H1 (cell line): Measurements from ENCODE around the gene RUFY2. TPM values are rescaled to one million over a fixed set of nuclear protein-coding genes. Genes with fewer than 3 reads are reported as not detected.

Experiments used
- CTCF ChIA-PET: fragments of 300-600 bp; sonication (Branson Sonifier 250); formaldehyde crosslinking; loops from one replicate; lab custom pipeline; 2021; ENCODE audit not compliant: partially characterized antibody; lab: Charles Lee
- POLR2A ChIA-PET: fragments of 300-600 bp; sonication (Branson Sonifier 250); formaldehyde crosslinking; loops from one replicate; lab custom pipeline; 2021; ENCODE audit warnings: inconsistent platforms; ENCODE audit not compliant: partially characterized antibody; lab: Charles Lee
- DNase-seq, 2 experiments: peaks; one replicate each; pipeline versions ENCODE4 v3.0.0 to v3.0.0-alpha.2; 2010 to 2022; ENCODE audit warnings: low spot score in 2 of 2, low read depth in 1 of 2, mixed read lengths in 1 of 2
- FAIRE-seq: peaks from 2 replicates; lab custom pipeline; 2011; peaks lifted over from hg19 to GRCh38; lab: Jason Lieb, UNC
- H2AFZ ChIP-seq: 2 replicates; pipeline ENCODE4 v1.8.1; 2012; ENCODE audit warnings: low read length, inconsistent platforms
- H2AK5ac ChIP-seq: 2 replicates; pipeline ENCODE4 v1.6.1; 2013; ENCODE audit warnings: low read depth, low read length
- H2BK120ac ChIP-seq: replicated peaks from 2 replicates; pipeline ENCODE3; 2013; ENCODE audit warnings: low read depth, low read length, inconsistent platforms
- H2BK12ac ChIP-seq: 2 replicates; pipeline ENCODE4 v1.6.1; 2013; ENCODE audit warnings: low read depth, low read length
- H2BK15ac ChIP-seq: 2 replicates; pipeline ENCODE4 v1.6.1; 2013; ENCODE audit warnings: low read length
- H2BK20ac ChIP-seq: 2 replicates; pipeline ENCODE4 v1.6.1; 2013; ENCODE audit warnings: low read length
- H2BK5ac ChIP-seq: 2 replicates; pipeline ENCODE4 v1.6.1; 2013; ENCODE audit warnings: low read depth, low read length
- H3K14ac ChIP-seq: 2 replicates; pipeline ENCODE4 v1.6.1; 2013; ENCODE audit warnings: inconsistent platforms; ENCODE audit not compliant: insufficient read length
- H3K18ac ChIP-seq: 2 replicates; pipeline ENCODE4 v1.6.1; 2013; ENCODE audit warnings: low read length; ENCODE audit errors: extremely low read depth
- H3K23ac ChIP-seq: 2 replicates; pipeline ENCODE4 v1.6.1; 2013; ENCODE audit warnings: inconsistent platforms; ENCODE audit not compliant: insufficient read length
- H3K23me2 ChIP-seq: 2 replicates; pipeline ENCODE4 v1.6.1; 2013; ENCODE audit warnings: low read depth, low read length
- H3K27ac ChIP-seq: 2 replicates; pipeline ENCODE4 v1.6.1; 2011; ENCODE audit warnings: low read depth, low read length, inconsistent platforms
- H3K27me3 ChIP-seq, 4 experiments: replicated peaks in 1 of 4; 1 replicate in 1 of 4; 2 replicates in 3 of 4; pipeline versions ENCODE4 v1.6.1 to v1.8.1; 2011 to 2013; ENCODE audit warnings: low read length in 3 of 4, mild to moderate bottlenecking in 3 of 4, inconsistent platforms in 2 of 4, mixed read lengths in 2 of 4, moderate library complexity in 1 of 4; ENCODE audit not compliant: control insufficient read depth in 3 of 4, insufficient read depth in 3 of 4; ENCODE audit errors: extremely low read depth in 1 of 4
- H3K36me3 ChIP-seq, 4 experiments: 2 replicates each; pipeline versions ENCODE4 v1.6.1 to v1.8.1; 2011 to 2013; ENCODE audit warnings: mild to moderate bottlenecking in 4 of 4, low read length in 3 of 4, moderate library complexity in 2 of 4, control low read depth in 1 of 4, inconsistent platforms in 1 of 4; ENCODE audit not compliant: insufficient read depth in 4 of 4, control insufficient read depth in 2 of 4
- H3K4ac ChIP-seq: replicated peaks from 2 replicates; pipeline ENCODE3; 2013; ENCODE audit warnings: low read length, low read depth, mixed read lengths, inconsistent platforms; ENCODE audit not compliant: insufficient read length
- H3K4me1 ChIP-seq, 4 experiments: replicated peaks in 1 of 4; 1 replicate in 1 of 4; 2 replicates in 3 of 4; pipeline versions ENCODE4 v1.6.1 to v1.8.1; 2011 to 2013; ENCODE audit warnings: low read length in 3 of 4, inconsistent platforms in 2 of 4, mixed read lengths in 1 of 4; ENCODE audit not compliant: insufficient read depth in 4 of 4, control insufficient read depth in 3 of 4
- H3K4me2 ChIP-seq, 2 experiments: 2 replicates each; pipeline versions ENCODE4 v1.6.1 to v1.8.1; 2011 to 2013; ENCODE audit warnings: low read depth in 2 of 2, low read length in 2 of 2, control low read depth in 1 of 2, inconsistent platforms in 1 of 2, mild to moderate bottlenecking in 1 of 2; ENCODE audit not compliant: insufficient read depth in 1 of 2
- H3K4me3 ChIP-seq, 4 experiments: fragments of 200-600, 300-600 bp in 1 of 4; sonication (generic), shearing (Covaris generic), sonication (Bioruptor Twin) in 1 of 4; 2 replicates each; pipeline versions ENCODE4 v1.5.1 to v1.8.1; 2011 to 2016; ENCODE audit warnings: low read length in 4 of 4, low read depth in 3 of 4, control low read depth in 2 of 4, inconsistent platforms in 2 of 4, mild to moderate bottlenecking in 2 of 4, mixed read lengths in 1 of 4, moderate library complexity in 1 of 4; ENCODE audit not compliant: insufficient read depth in 2 of 4; ENCODE audit errors: extremely low read depth in 1 of 4
- H3K56ac ChIP-seq: replicated peaks from 2 replicates; pipeline ENCODE3; 2013; ENCODE audit warnings: low read depth, mild to moderate bottlenecking, mixed read lengths, low read length, inconsistent platforms; ENCODE audit not compliant: insufficient read length
- H3K79me1 ChIP-seq: 2 replicates; pipeline ENCODE4 v1.6.1; 2013; ENCODE audit warnings: low read depth, low read length, control low read depth
- H3K79me2 ChIP-seq, 2 experiments: 2 replicates each; pipeline versions ENCODE4 v1.6.1 to v1.8.1; 2012 to 2013; ENCODE audit warnings: low read length in 2 of 2, mild to moderate bottlenecking in 2 of 2, inconsistent platforms in 1 of 2; ENCODE audit not compliant: insufficient read depth in 2 of 2, control insufficient read depth in 1 of 2
- H3K9ac ChIP-seq, 4 experiments: replicated peaks in 1 of 4; 1 replicate in 1 of 4; 2 replicates in 3 of 4; pipeline versions ENCODE4 v1.6.1 to v1.8.1; 2011 to 2013; ENCODE audit warnings: low read depth in 3 of 4, low read length in 3 of 4, control low read depth in 2 of 4, mild to moderate bottlenecking in 2 of 4, moderate library complexity in 2 of 4, inconsistent platforms in 1 of 4; ENCODE audit errors: extremely low read depth in 1 of 4
- H3K9me3 ChIP-seq, 2 experiments: 2 replicates each; pipeline versions ENCODE4 v1.6.1 to v1.8.1; 2012 to 2013; ENCODE audit warnings: mild to moderate bottlenecking in 2 of 2, moderate library complexity in 2 of 2, control low read depth in 1 of 2, inconsistent platforms in 1 of 2, low read depth in 1 of 2, low read length in 1 of 2, mixed read lengths in 1 of 2; ENCODE audit not compliant: insufficient read depth in 2 of 2
- H4K20me1 ChIP-seq, 2 experiments: replicated peaks in 1 of 2; 2 replicates each; pipeline versions ENCODE3 to v1.8.1; 2011 to 2013; ENCODE audit warnings: inconsistent platforms in 2 of 2, low read length in 2 of 2, mild to moderate bottlenecking in 1 of 2; ENCODE audit not compliant: insufficient read depth in 2 of 2, control insufficient read depth in 1 of 2
- H4K5ac ChIP-seq: 2 replicates; pipeline ENCODE4 v1.6.1; 2013; ENCODE audit warnings: low read length, low read depth, mixed read lengths, inconsistent platforms; ENCODE audit not compliant: insufficient read length
- H4K8ac ChIP-seq: 2 replicates; pipeline ENCODE4 v1.8.0; 2013; ENCODE audit warnings: mild to moderate bottlenecking, moderate library complexity, low read length, inconsistent platforms; ENCODE audit not compliant: insufficient read depth; ENCODE audit errors: extremely low read depth
- H4K91ac ChIP-seq: replicated peaks from 2 replicates; pipeline ENCODE3; 2013; ENCODE audit warnings: low read length, mixed read lengths, inconsistent platforms; ENCODE audit not compliant: insufficient read length
- CBX5 ChIP-seq: fragments of 300-800, 300-1000 bp; sonication (generic); IDR thresholded peaks from 2 replicates; pipeline ENCODE4 v1.7.1; 2016; ENCODE audit warnings: antibody characterized with exemption, low read length, low read depth
- CHD2 ChIP-seq: IDR thresholded peaks from 2 replicates; pipeline ENCODE4 v1.6.1; 2012; ENCODE audit warnings: low read length, improper control_type of control experiment
- CREB1 ChIP-seq: IDR thresholded peaks from 2 replicates; pipeline ENCODE4 v1.6.1; 2012; ENCODE audit warnings: inconsistent platforms
- MAX ChIP-seq: IDR thresholded peaks from 2 replicates; pipeline ENCODE4 v1.6.1; 2012; ENCODE audit warnings: inconsistent platforms
- NRF1 ChIP-seq: IDR thresholded peaks from 2 replicates; pipeline ENCODE4 v1.6.1; 2011; ENCODE audit warnings: mild to moderate bottlenecking, low read depth, low read length, improper control_type of control experiment
- POLR2A ChIP-seq, 2 experiments: IDR thresholded peaks; 1 replicate in 1 of 2; 2 replicates in 1 of 2; pipeline ENCODE4 v1.6.1; 2011; ENCODE audit warnings: low read depth in 2 of 2, low read length in 2 of 2, mild to moderate bottlenecking in 2 of 2; ENCODE audit errors: control extremely low read depth in 1 of 2
- RFX5 ChIP-seq: IDR thresholded peaks from 2 replicates; pipeline ENCODE4 v1.6.1; 2011; ENCODE audit warnings: low read depth, low read length, improper control_type of control experiment, borderline replicate concordance
- RNF2 ChIP-seq: fragments of 200-900, 300-1000 bp; sonication (generic); IDR thresholded peaks from 2 replicates; pipeline ENCODE4 v1.7.1; 2016; ENCODE audit warnings: borderline replicate concordance, low read depth, mild to moderate bottlenecking, antibody characterized with exemption, low read length; ENCODE audit not compliant: poor library complexity, severe bottlenecking; ENCODE audit errors: missing control alignments
- YY1 ChIP-seq: IDR thresholded peaks from 2 replicates; pipeline ENCODE4 v1.6.1; 2011; ENCODE audit warnings: low read depth, mild to moderate bottlenecking, low read length
- WGBS, 2 experiments: shearing (Covaris generic) in 1 of 2; methylation state at CpG; one replicate each; pipeline versions ENCODE4 v1.1.6 to v1.1.7; 2013 to 2015; ENCODE audit warnings: low lambda C conversion rate in 2 of 2, mixed read lengths in 2 of 2, inconsistent platforms in 1 of 2, low coverage in 1 of 2, missing lambda C conversion rate in 1 of 2; ENCODE audit not compliant: insufficient replicate concordance in 2 of 2, insufficient coverage in 1 of 2, insufficient read length in 1 of 2; ENCODE audit errors: extremely low coverage in 1 of 2, missing lambda C conversion rate in 1 of 2; 5-methylcytosine and 5-hydroxymethylcytosine counted together
- polyA plus RNA-seq, 7 experiments: library from polyadenylated mRNA; depleted of rRNA in 3 of 7; stranded (reverse) in 5 of 7; unstranded in 2 of 7; fragments of >200 nt in 5 of 7; fragments of 200-250 nt in 2 of 7; gene quantifications; 1 replicate in 5 of 7; 2 replicates in 1 of 7; 4 replicates in 1 of 7; pipeline versions ENCODE4 v1.2.1 to v1.2.3, GENCODE V29; 2011 to 2013; ENCODE audit warnings: missing spikeins in 2 of 7, mixed read lengths in 2 of 7
- total RNA-seq: library from RNA; stranded (reverse); fragmentation: NEBNext Ultra II Directional; extraction: Animal tissue kit (Norgen Biotek cat#: 25700); gene quantifications from 2 replicates; pipeline ENCODE4 v1.2.1, GENCODE V29; 2021

Gene RUFY2
- total and polyA plus RNA-seq, 2 of the 8 experiments (the other 6 are each of a cell fraction or from before 2014, with no cell fraction given) = 3.4 to 12.0 TPM

- CTCF ChIA-PET = interaction anchor here (0.6 kb wide), 1 partner anchor 556 kb away, joined by 4 read pairs; no protein-coding TSS in a partner anchor
- H3K4me3 ChIP-seq = no peak overlapping the region
- H2BK5ac ChIP-seq = no peak overlapping the region
- no peak overlapping the region for H3K56ac ChIP-seq
- no peak overlapping the region for H3K27ac ChIP-seq
- H4K8ac ChIP-seq = no peak overlapping the region
- no peak for DNase-seq
- no peaks in the 10 kb centered on the region for H3K79me1 ChIP-seq
- no peak overlapping the region for H2BK120ac ChIP-seq
- no peak overlapping the region for H3K18ac ChIP-seq
- no peak overlapping the region for H4K5ac ChIP-seq
- H3K36me3 ChIP-seq = peaks cover 0 to 9% (median 2%) of the 10 kb centered on the region in 4 experiments; a peak in 3 of 8 replicates
- FAIRE-seq = no peak
- H3K4me1 ChIP-seq = no peaks in the 10 kb centered on the region
- H3K79me2 ChIP-seq = no peaks in the 10 kb centered on the region
- H3K14ac ChIP-seq = no peak overlapping the region
- POLR2A ChIA-PET = no interaction called here
- no peak overlapping the region for H3K23ac ChIP-seq
- no peak overlapping the region for H2AK5ac ChIP-seq
- no peak overlapping the region for H4K91ac ChIP-seq
- no peaks in the 10 kb centered on the region for H3K23me2 ChIP-seq
- no peak overlapping the region for H3K9ac ChIP-seq
- no peak overlapping the region for H3K4ac ChIP-seq
- TF ChIP-seq NRF1 (no peak), CHD2 (no peak), POLR2A (IDR thresholded peaks at IDR 0.05; ENCODE audit: control extremely low read depth in 1 of 2, low read depth in 2 of 2, low read length in 2 of 2) (no peak), YY1 (no peak), RNF2 (no peak), CBX5 (no peak), CREB1 (no peak), MAX (no peak), RFX5 (no peak)
- H2BK20ac ChIP-seq = no peak overlapping the region
- no peaks in the 10 kb centered on the region for H3K27me3 ChIP-seq
- H2BK15ac ChIP-seq = no peak overlapping the region
- no peak overlapping the region for H3K4me2 ChIP-seq
- no peaks in the 10 kb centered on the region for H3K9me3 ChIP-seq
- WGBS, 2 experiments = 94% methylated on average over 5 of the region's 5 CpGs; no CpG with 5 or more reads in 1 of the 2 experiments
- H2BK12ac ChIP-seq = no peak overlapping the region
- H2AFZ ChIP-seq = no peak overlapping the region
- no peaks in the 10 kb centered on the region for H4K20me1 ChIP-seq
Measured at GRCh38 chr10:68366600-68366999, 40.5 kb downstream of the RUFY2 start.
